NB4 (cell line): ENCODE results near the gene CAMK1G.

Experiments used
- DNase-seq: peaks from one replicate; pipeline ENCODE4 v3.0.0; 2010; ENCODE audit warnings: low read depth
- H3K4me3 ChIP-seq: one replicate; pipeline ENCODE4 v1.5.1; 2011; ENCODE audit warnings: mild to moderate bottlenecking, low read depth, low read length, moderate library complexity
- CTCF ChIP-seq: IDR thresholded peaks from one replicate; pipeline ENCODE4 v1.5.1; 2012; ENCODE audit warnings: low read depth, low read length
- MAX ChIP-seq: IDR thresholded peaks from 2 replicates; pipeline ENCODE4 v1.6.1; 2011; ENCODE audit warnings: low read depth, low read length
- MYC ChIP-seq: IDR thresholded peaks from 2 replicates; pipeline ENCODE4 v1.6.1; 2011; ENCODE audit warnings: low read depth, low read length
- POLR2A ChIP-seq: IDR thresholded peaks from 2 replicates; pipeline ENCODE4 v1.6.1; 2011; ENCODE audit warnings: mild to moderate bottlenecking; ENCODE audit not compliant: insufficient read length; ENCODE audit errors: extremely low read depth

Gene CAMK1G

GRCh38 chr1:209560529-209560928, 23.0 kb upstream of the CAMK1G start:
- no peak for DNase-seq
- TF ChIP-seq MYC (no peak), POLR2A (no peak), CTCF (no peak), MAX (no peak)
- no peak overlapping the region for H3K4me3 ChIP-seq

GRCh38 chr1:209560952-209561351, 22.6 kb upstream of the CAMK1G start:
- H3K4me3 ChIP-seq: no peak overlapping the region
- TF ChIP-seq MAX (no peak), POLR2A (no peak), MYC (no peak), CTCF (no peak)
- DNase-seq: no peak

GRCh38 chr1:209561532-209561931, 22.0 kb upstream of the CAMK1G start:
- no peak for DNase-seq
- TF ChIP-seq MAX (no peak), POLR2A (no peak), CTCF (no peak), MYC (no peak)
- H3K4me3 ChIP-seq: no peak overlapping the region

GRCh38 chr1:209564849-209565248, 18.7 kb upstream of the CAMK1G start:
- H3K4me3 ChIP-seq: no peak overlapping the region
- TF ChIP-seq POLR2A: no peak
- no peak for TF ChIP-seq CTCF
- TF ChIP-seq MAX: no peak
- TF ChIP-seq MYC: no peak
- no peak for DNase-seq

- no peak overlapping the region for H3K4me3 ChIP-seq
- DNase-seq: peak; percentile 77
- TF ChIP-seq MAX (no peak), CTCF (peak; percentile 72), POLR2A (no peak)
Measured at GRCh38 chr1:209565759-209566678, 17.5 kb upstream of the CAMK1G start.
